HG02970 (cell line): Measurements from ENCODE around the gene GOLGA8J.
"Not testable (repeated sequence)": the region's sequence is repeated elsewhere in the genome, so short reads cannot be mapped to it uniquely, and the experiment has no call there.

Experiments
- ATAC-seq: cut with Tn5 transposase; IDR thresholded peaks from one replicate; pipeline ENCODE4 v1.9.1; 2021; ENCODE audit warnings: mild to moderate bottlenecking, moderate library complexity, moderate number of reproducible peaks; ENCODE audit not compliant: unreplicated experiment, low FRiP score

Gene GOLGA8J

DNA sequence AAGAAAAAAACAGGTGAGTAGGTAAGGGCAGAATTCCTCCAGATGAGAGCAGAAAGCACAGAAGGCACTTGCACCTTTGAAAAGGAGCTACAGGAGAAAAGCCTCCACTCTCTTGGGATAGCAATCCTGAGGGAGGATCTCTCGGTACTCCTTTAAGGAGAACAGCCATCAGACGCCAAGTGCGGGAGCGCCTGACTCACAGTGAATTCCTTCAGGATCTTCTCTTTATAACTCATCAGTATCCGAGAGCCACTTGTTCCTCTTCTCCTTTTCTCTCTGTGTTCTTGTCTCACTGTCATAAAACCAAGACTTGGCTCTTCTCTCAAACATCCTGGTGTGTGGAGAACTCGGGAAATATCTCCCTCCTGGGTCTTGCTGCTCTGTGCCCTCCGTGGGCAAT lies 10.1 kb upstream of the GOLGA8J start:
- no peak for ATAC-seq

DNA sequence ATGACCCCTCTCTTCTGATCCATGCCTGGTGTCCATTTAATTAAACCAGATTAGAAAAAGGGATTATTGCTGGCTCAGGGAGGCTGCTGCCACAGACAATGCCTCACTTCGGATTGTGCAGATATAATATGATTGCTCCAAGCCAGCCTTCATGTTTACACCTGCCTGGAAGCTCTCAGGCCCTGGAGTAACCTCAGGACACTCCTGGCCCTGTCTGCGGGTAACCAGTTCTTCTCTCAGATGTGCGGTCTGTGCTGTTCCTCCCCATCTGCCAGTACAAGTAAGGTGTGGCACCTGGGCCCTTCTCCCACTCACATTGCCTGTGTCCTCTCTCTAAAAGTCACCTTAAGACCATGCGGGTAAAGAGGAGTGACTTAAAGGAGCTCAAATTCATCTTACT lies 8.8 kb upstream of the GOLGA8J start:
- ATAC-seq = no peak

DNA sequence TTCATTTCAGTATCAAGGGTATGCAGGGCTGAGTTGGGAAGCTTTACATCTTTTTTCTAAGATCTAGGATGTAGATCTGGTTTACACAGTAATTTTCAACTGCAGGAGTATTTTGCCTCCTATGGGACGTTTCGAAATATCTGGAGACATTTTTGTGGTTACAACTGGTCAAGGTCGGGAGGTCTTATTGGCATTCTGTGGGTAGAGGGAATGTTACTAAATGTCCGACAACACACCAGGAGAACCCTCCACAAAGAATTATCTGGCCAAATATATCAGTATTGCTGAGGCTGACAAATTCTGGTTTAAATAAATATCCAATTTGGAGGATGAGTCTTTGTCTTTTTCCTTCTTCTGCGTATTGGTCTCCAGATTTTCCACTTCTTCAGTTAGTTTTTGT lies 1.9 kb upstream of the GOLGA8J start:
- ATAC-seq = not testable (repeated sequence)

DNA sequence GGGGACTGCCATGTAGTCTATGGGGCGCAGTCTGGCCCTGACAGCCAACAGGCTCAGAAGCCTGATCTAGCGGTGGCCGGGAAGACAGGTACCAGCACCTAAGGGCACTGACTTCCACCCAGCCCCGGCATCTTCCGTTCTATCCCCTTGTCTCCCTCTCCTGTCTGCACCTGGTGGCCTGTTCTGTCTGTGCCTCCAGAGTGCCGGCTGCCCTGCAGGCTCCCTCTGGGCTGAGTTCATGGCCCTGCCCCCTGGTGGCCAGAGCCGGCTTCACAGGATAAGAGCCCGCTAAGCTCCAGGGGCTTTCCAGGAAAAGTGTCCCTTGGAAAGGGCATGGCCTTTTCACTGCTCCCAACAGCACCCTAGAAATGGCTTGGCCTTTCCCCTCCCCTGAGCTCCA lies 15.1 kb downstream of the GOLGA8J start:
- ATAC-seq = not testable (repeated sequence)

DNA sequence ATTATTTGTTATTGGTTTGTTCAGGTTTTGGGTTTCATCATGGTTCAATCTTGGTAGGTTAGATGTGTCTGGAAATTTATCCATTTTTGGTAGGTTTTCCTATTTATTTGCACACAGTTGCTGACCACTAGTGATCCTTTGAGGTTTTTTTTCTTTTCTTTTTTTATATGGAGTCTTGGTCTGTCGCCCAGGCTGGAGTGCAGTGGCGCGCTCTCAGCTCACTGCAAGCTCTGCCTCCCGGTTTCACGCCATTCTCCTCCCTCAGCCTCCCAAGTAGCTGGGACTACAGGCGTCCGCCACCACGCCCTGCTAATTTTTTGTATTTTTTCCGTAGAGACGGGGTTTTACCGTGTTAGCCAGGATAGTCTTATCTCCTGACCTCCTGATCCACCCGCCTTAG lies 20.1 kb downstream of the GOLGA8J start:
- ATAC-seq = not testable (repeated sequence)

DNA sequence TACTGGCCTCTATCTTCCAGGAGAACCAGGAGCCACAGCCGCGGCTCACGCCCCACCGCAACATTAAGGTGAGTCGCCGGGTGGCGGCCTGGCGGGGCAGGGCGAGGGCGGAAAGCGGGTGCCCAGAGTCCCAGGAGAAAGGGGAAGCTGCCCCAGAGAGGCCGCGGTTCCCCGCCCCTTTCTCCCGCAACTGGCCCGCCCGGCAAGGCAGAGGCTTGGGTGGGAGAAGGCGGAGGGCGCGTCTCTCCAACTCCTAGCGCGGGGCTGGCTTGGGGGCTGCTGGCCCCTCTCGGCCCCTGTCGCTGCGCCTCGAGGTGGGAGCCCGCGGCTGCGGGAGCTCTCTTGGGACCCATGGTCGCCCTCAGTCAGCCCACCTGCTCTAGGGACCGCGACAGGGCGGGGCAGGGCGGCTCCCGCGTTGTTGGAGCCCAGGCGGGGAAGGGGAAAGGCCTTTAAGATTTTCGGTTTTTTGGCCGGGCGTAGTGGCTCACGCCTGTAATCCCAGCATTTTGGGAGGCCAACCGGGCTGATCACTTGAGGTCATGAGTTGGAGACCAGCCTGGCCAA lies 21.3 kb downstream of the GOLGA8J start:
- ATAC-seq = not testable (repeated sequence)

DNA sequence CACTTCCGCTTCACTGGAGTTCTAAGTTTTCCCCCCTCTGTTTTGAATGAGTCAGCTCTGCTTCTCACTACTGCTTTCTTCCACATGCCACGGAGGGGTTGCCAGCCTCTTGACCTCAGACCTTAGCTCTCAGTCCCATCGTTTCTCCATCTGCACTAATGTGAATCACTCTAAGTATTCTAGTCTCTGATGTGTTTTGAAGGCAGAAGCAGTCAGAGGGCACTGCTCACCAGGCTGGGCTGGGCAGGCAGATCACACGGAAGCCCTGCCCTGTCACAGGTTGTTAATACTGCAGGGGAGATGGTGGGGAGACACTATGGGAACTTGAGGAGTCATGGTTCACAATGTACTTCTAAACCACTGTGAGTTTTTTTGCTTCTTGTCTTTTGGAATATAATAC lies 27.8 kb downstream of the GOLGA8J start:
- not testable (repeated sequence) for ATAC-seq

DNA sequence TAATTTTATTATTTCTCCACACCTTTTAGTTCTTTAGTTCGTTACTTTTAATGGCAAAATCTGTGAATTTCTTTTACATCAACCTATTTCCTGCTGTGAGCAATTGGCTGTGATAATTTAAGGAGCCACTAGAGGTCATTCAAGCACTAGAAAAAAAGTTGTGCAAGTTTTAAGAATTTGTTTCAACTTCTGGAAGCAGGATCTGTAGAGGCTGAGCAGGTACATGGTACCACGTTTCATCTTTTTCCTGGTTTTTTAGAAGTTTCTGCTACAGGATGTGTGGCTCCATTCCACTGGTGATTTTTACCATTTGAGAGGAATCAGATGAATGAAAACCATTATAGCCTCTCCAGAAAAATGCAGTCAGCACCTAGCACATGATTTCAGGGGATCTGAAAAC lies 47.3 kb downstream of the GOLGA8J start:
- ATAC-seq = not testable (repeated sequence)

DNA sequence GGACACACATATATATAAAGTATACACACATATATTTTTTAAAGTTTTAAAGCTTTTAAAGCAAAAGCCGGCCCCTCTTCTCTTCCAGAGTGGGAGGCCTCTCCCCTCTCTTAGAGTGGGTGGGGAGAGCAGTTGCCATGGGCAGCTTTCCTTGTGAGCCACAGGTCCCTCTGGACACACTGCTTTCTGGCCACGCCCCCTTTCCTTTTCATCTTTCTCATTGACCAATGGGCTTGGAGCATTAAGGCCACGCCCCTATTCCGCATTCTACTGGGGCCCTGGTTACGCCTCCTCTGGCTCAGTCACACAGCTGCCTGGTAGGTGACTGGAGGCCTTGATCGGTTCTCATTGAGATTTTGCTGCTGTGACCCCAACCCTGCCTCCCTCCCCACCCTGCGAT lies 52.0 kb downstream of the GOLGA8J start, which contains the start of gene GOLGA8T:
Gene GOLGA8T (plus strand): TSS at position 301 of the 400 bp plus-strand sequence. CDS start 98 bp downstream, at position 399.
- ATAC-seq = not testable (repeated sequence)
